K562 treated with DMSO at 1 percent for 48 hours (cell line): ENCODE measurements around the gene LRRC37B. TPM values are rescaled to one million over a fixed set of nuclear protein-coding genes. Genes with fewer than 3 reads are reported as not detected.

Experiments used
- total RNA-seq: library from RNA; unstranded; fragments of 300-600 nt; gene quantifications from 2 replicates; pipeline ENCODE4 v1.2.3, GENCODE V29; 2022; ENCODE audit warnings: low replicate concordance; ENCODE audit errors: extremely low read depth

LRRC37B gene
- total RNA-seq: not detected in 2 replicates

GRCh38 chr17:32006957-32007462, at the start of gene LRRC37B:
LRRC37B (plus strand) TSS chr17:32007383; CDS start chr17:32021393, 14,010 bp downstream.

Other genes with a start within 250 kb of the LRRC37B start
- gene COPRS, start 148.1 kb upstream of the LRRC37B start, total RNA-seq: not detected in 2 replicates
- gene UTP6, start 105.7 kb upstream of the LRRC37B start, total RNA-seq: not detected in 2 replicates
- not detected in 2 replicates for gene SUZ12, start 70.4 kb upstream of the LRRC37B start, total RNA-seq
- not detected in 2 replicates for gene RHOT1, start 135.1 kb downstream of the LRRC37B start, total RNA-seq